ENCODE results near the gene RNU4-1. TPM values are rescaled to one million over a fixed set of nuclear protein-coding genes. Genes with fewer than 3 reads are reported as not detected.

RNU4-1 gene
- total RNA-seq, 1 donor from 2014 or later, result 2,591 TPM

Other genes starting within 250 kb of the RNU4-1 start
- 49.0 and 63.3 TPM in 2 replicates for gene RAB35, start 176.5 kb downstream of the RNU4-1 start, total RNA-seq
- 95.5 and 123 TPM in 2 replicates for gene GCN1, start 98.5 kb downstream of the RNU4-1 start, total RNA-seq
- 1,543 and 1,660 TPM in 2 replicates for gene RPLP0, start 92.1 kb downstream of the RNU4-1 start, total RNA-seq
- gene PXN, start 27.5 kb downstream of the RNU4-1 start, total RNA-seq, result 126 and 151 TPM in 2 replicates
- gene RNU4-2, start 1.3 kb downstream of the RNU4-1 start, total RNA-seq, result 2,157 and 2,549 TPM in 2 replicates
- 2.5 and 2.7 TPM in 2 replicates for gene SIRT4, start 9.1 kb upstream of the RNU4-1 start, total RNA-seq
- gene PLA2G1B, start 34.5 kb upstream of the RNU4-1 start, total RNA-seq, result not detected in 2 replicates
- gene MSI1, start 75.9 kb upstream of the RNU4-1 start, total RNA-seq, result 16.0 and 16.4 TPM in 2 replicates
- gene COX6A1, start 144.9 kb upstream of the RNU4-1 start, total RNA-seq, result 388 and 394 TPM in 2 replicates
- 43.6 and 54.0 TPM in 2 replicates for gene TRIAP1, start 153.1 kb upstream of the RNU4-1 start, total RNA-seq
- 17.8 and 28.8 TPM in 2 replicates for gene GATC, start 153.2 kb upstream of the RNU4-1 start, total RNA-seq
- 216 and 223 TPM in 2 replicates for gene SRSF9, start 176.5 kb upstream of the RNU4-1 start, total RNA-seq
- 490 and 500 TPM in 2 replicates for gene DYNLL1, start 202.9 kb upstream of the RNU4-1 start, total RNA-seq
- gene COQ5, start 235.9 kb upstream of the RNU4-1 start, total RNA-seq, result 22.9 and 23.4 TPM in 2 replicates
- gene RNF10, start 241.1 kb upstream of the RNU4-1 start, total RNA-seq, result 181 and 185 TPM in 2 replicates